SU-DHL-6 (cell line): ENCODE results near the gene CALHM3.

Experiments used
- H2AFZ ChIP-seq: fragments of 200-600 bp; sonication (generic); 2 replicates; pipeline ENCODE4 v1.6.1; 2014; ENCODE audit warnings: low read depth, mild to moderate bottlenecking, moderate library complexity, mixed read lengths, antibody characterized with exemption, low read length; ENCODE audit not compliant: severe bottlenecking
- H3F3A ChIP-seq: fragments of 200-600 bp; shearing (Covaris generic); 2 replicates; pipeline ENCODE4 v1.6.0; 2016; ENCODE audit warnings: antibody characterized with exemption, mild to moderate bottlenecking; ENCODE audit not compliant: insufficient read depth
- H3K27ac ChIP-seq: fragments of 200-600 bp; sonication (generic); 2 replicates; pipeline ENCODE4 v1.5.1; 2016; ENCODE audit warnings: low read depth, mild to moderate bottlenecking, low read length, moderate library complexity, mixed read lengths
- H3K27me3 ChIP-seq: fragments of 200-600 bp; sonication (generic), shearing (Covaris generic); 2 replicates; pipeline ENCODE4 v1.6.0; 2014; ENCODE audit warnings: mild to moderate bottlenecking, low read length
- H3K36me3 ChIP-seq: fragments of 200-600 bp; sonication (generic); 2 replicates; pipeline ENCODE4 v1.6.1; 2014; ENCODE audit warnings: mild to moderate bottlenecking, low read length, mixed read lengths
- H3K4me2 ChIP-seq: fragments of 300-600, 200-600 bp; shearing (Covaris generic), sonication (generic); 2 replicates; pipeline ENCODE4 v1.6.0; 2014; ENCODE audit warnings: low read length, low read depth, mild to moderate bottlenecking; ENCODE audit not compliant: poor library complexity, severe bottlenecking
- H3K4me3 ChIP-seq: fragments of 200-600 bp; sonication (generic); 2 replicates; pipeline ENCODE4 v1.5.1; 2014; ENCODE audit warnings: antibody characterized with exemption, low read length, mild to moderate bottlenecking, mixed read lengths; ENCODE audit not compliant: insufficient read depth, poor library complexity, severe bottlenecking
- H3K79me2 ChIP-seq: fragments of 200-600 bp; sonication (generic); 2 replicates; pipeline ENCODE4 v1.6.1; 2014; ENCODE audit warnings: mild to moderate bottlenecking, low read length, moderate library complexity; ENCODE audit not compliant: insufficient read depth
- H3K9ac ChIP-seq: fragments of 200-600 bp; sonication (generic); 2 replicates; pipeline ENCODE4 v1.7.0; 2014; ENCODE audit warnings: mild to moderate bottlenecking, low read length
- H3K9me2 ChIP-seq: fragments of 200-600 bp; sonication (generic); replicated peaks from 2 replicates; pipeline ENCODE4 v1.6.1; 2014; ENCODE audit warnings: low read length; ENCODE audit not compliant: insufficient read depth
- H3K9me3 ChIP-seq: fragments of 200-600 bp; sonication (generic); 2 replicates; pipeline ENCODE4 v1.6.1; 2014; ENCODE audit warnings: low read length, mixed read lengths; ENCODE audit not compliant: insufficient read depth
- H4K20me1 ChIP-seq: fragments of 200-600 bp; sonication (generic); 2 replicates; pipeline ENCODE4 v1.6.1; 2014; ENCODE audit warnings: low read depth, mild to moderate bottlenecking, antibody characterized with exemption, low read length, moderate library complexity, mixed read lengths
- CTCF ChIP-seq: fragments of 200-600 bp; sonication (generic); IDR thresholded peaks from one replicate; pipeline ENCODE4 v1.5.1; 2017; ENCODE audit warnings: antibody characterized with exemption, mild to moderate bottlenecking, low read length, moderate library complexity; ENCODE audit not compliant: insufficient read depth, poor library complexity, severe bottlenecking
- EZH2phosphoT487 ChIP-seq: fragments of 200-600 bp; sonication (generic), shearing (Covaris generic); conservative IDR thresholded peaks from 2 replicates; pipeline ENCODE4 v1.6.1; 2018; ENCODE audit warnings: mild to moderate bottlenecking, antibody characterized with exemption, low read length, moderate library complexity, mixed read lengths

The CALHM3 gene

DNA sequence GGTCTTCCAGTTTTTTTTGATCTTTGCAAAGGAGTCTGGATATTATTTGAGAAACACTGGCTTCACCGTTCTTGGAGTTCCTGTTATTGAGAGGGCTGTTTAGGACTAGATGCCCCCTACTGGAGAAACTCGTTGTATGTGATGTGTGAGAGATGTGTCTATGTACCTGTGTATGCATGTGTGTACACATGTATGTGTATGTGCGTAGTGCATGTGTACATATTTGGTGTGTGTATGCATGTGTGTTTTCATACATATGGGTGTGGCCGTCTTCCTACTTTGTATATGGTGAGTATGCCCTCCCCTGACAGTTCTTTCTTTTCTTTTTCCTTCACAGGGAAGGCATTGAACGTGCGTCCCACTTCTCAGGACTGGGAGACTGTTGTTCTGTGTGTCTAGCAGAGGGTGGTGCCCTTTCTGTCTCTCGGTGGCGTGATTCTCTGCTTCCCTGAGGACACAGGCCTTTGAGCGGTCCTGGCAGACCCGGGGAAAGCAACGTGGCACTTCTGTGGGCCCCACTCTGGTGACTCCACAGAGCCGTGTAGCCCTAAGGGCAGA lies 3.0 kb upstream of the CALHM3 start:
- Histone ChIP-seq H3K36me3 (no peaks in the 10 kb centered on the region), H3F3A (no peaks in the 10 kb centered on the region), H2AFZ (no peak overlapping the region), H3K27me3 (no peaks in the 10 kb centered on the region), H3K9ac (no peak overlapping the region), H3K4me3 (no peak overlapping the region), H4K20me1 (no peaks in the 10 kb centered on the region), H3K9me2 (no peaks in the 10 kb centered on the region), H3K4me2 (no peak overlapping the region), H3K9me3 (no peaks in the 10 kb centered on the region), H3K79me2 (no peaks in the 10 kb centered on the region), H3K27ac (no peak overlapping the region)
- TF ChIP-seq CTCF (peak; percentile 69), EZH2phosphoT487 (no peak)

GRCh38 chr10:103480521-103480920 lies 1.5 kb upstream of the CALHM3 start:
- H3K4me3 ChIP-seq, result no peak overlapping the region
- no peak overlapping the region for H3K9ac ChIP-seq
- no peaks in the 10 kb centered on the region for H3K27me3 ChIP-seq
- H3K36me3 ChIP-seq, result no peaks in the 10 kb centered on the region
- no peak overlapping the region for H3K27ac ChIP-seq
- no peaks in the 10 kb centered on the region for H3F3A ChIP-seq
- no peak overlapping the region for H2AFZ ChIP-seq
- no peaks in the 10 kb centered on the region for H3K9me3 ChIP-seq
- no peaks in the 10 kb centered on the region for H3K9me2 ChIP-seq
- no peak overlapping the region for H3K4me2 ChIP-seq
- H4K20me1 ChIP-seq, result no peaks in the 10 kb centered on the region
- no peak for TF ChIP-seq CTCF
- no peak for TF ChIP-seq EZH2phosphoT487
- H3K79me2 ChIP-seq, result no peaks in the 10 kb centered on the region

- no peak overlapping the region for H3K4me2 ChIP-seq
- H3K79me2 ChIP-seq, result no peaks in the 10 kb centered on the region
- H3K36me3 ChIP-seq, result no peaks in the 10 kb centered on the region
- no peak overlapping the region for H2AFZ ChIP-seq
- H4K20me1 ChIP-seq, result no peaks in the 10 kb centered on the region
- no peak overlapping the region for H3K27ac ChIP-seq
- no peaks in the 10 kb centered on the region for H3F3A ChIP-seq
- no peaks in the 10 kb centered on the region for H3K9me3 ChIP-seq
- no peaks in the 10 kb centered on the region for H3K9me2 ChIP-seq
- no peak overlapping the region for H3K9ac ChIP-seq
- H3K27me3 ChIP-seq, result no peaks in the 10 kb centered on the region
- TF ChIP-seq CTCF, result no peak
- TF ChIP-seq EZH2phosphoT487, result no peak
- H3K4me3 ChIP-seq, result no peak overlapping the region
Measured at GRCh38 chr10:103478671-103479070, 369 bp downstream of the CALHM3 start.
